PC-9 (cell line): ENCODE data around the gene CDCA7. TPM values are rescaled to one million over a fixed set of nuclear protein-coding genes. Genes with fewer than 3 reads are reported as not detected.

Experiments used
- BruUV-seq: library from RNA; stranded (reverse); fragments of 400-500 nt; replicated peaks from 2 replicates; lab custom pipeline; 2021; lab: Mats Ljungman, UMichigan
- CTCF ChIA-PET: fragments of 300-600 bp; sonication (Branson Sonifier 250); formaldehyde crosslinking; loops from one replicate; lab custom pipeline; 2022; ENCODE audit warnings: antibody characterized with exemption; lab: Charles Lee
- POLR2A ChIA-PET: fragments of 300-600 bp; sonication (Branson Sonifier 250); formaldehyde crosslinking; loops from one replicate; lab custom pipeline; 2022; ENCODE audit warnings: antibody characterized with exemption; ENCODE audit not compliant: unreplicated experiment; lab: Charles Lee
- DNase-seq, 2 experiments: peaks; one replicate each; pipeline versions ENCODE4 v3.0.0 to v3.0.0-alpha.2; 2015 to 2022; ENCODE audit warnings: mixed read lengths in 1 of 2
- H2AFZ ChIP-seq: fragments of 200-600 bp; sonication (generic); 2 replicates; pipeline ENCODE4 v1.8.1; 2017; ENCODE audit warnings: antibody characterized with exemption
- H3F3A ChIP-seq: fragments of 200-600 bp; sonication (generic); 2 replicates; pipeline ENCODE4 v1.8.1; 2017; ENCODE audit warnings: antibody characterized with exemption, mild to moderate bottlenecking, low read depth; ENCODE audit not compliant: insufficient read depth
- H3K27ac ChIP-seq: fragments of 200-600 bp; sonication (generic); 2 replicates; pipeline ENCODE4 v1.6.1; 2016; ENCODE audit warnings: mixed run types
- H3K27me3 ChIP-seq: fragments of 200-600 bp; sonication (generic); 2 replicates; pipeline ENCODE4 v1.6.1; 2016; ENCODE audit warnings: low read depth, mixed run types; ENCODE audit not compliant: insufficient read depth
- H3K36me3 ChIP-seq: fragments of 200-600 bp; sonication (generic); 2 replicates; pipeline ENCODE4 v1.6.1; 2016; ENCODE audit warnings: low read depth, mixed run types
- H3K4me1 ChIP-seq: fragments of 200-600 bp; sonication (generic); replicated peaks from 2 replicates; pipeline ENCODE4 v1.6.1; 2016; ENCODE audit warnings: mixed run types; ENCODE audit not compliant: insufficient read depth
- H3K4me2 ChIP-seq: fragments of 200-600 bp; sonication (generic); 2 replicates; pipeline ENCODE4 v1.6.1; 2017; ENCODE audit warnings: mixed run types
- H3K4me3 ChIP-seq: fragments of 200-600 bp; sonication (generic); 2 replicates; pipeline ENCODE4 v1.6.1; 2016; ENCODE audit warnings: mixed run types
- H3K79me2 ChIP-seq: fragments of 200-600 bp; sonication (generic); 2 replicates; pipeline ENCODE4 v1.6.1; 2017; ENCODE audit warnings: low read depth, mixed run types
- H3K9me2 ChIP-seq: fragments of 200-600 bp; sonication (generic); 2 replicates; pipeline ENCODE4 v1.8.1; 2017; ENCODE audit warnings: mild to moderate bottlenecking; ENCODE audit not compliant: insufficient read depth
- H3K9me3 ChIP-seq: fragments of 200-600 bp; sonication (generic); 2 replicates; pipeline ENCODE4 v1.8.1; 2016; ENCODE audit warnings: low read depth; ENCODE audit not compliant: insufficient read depth
- H4K20me1 ChIP-seq: fragments of 200-600 bp; sonication (generic); 2 replicates; pipeline ENCODE4 v1.8.1; 2017; ENCODE audit not compliant: insufficient read depth
- EZH2 ChIP-seq: fragments of 200-600 bp; sonication (generic); IDR thresholded peaks from 2 replicates; pipeline ENCODE4 v1.8.0; 2017; ENCODE audit warnings: antibody characterized with exemption, low read depth
- intact Hi-C: fragments of 100-400 bp; cut with micrococcal nuclease; formaldehyde crosslinking; loops from one replicate; pipeline ENCODE4 v1.10.0; 2022; ENCODE audit not compliant: unreplicated experiment
- total RNA-seq: library from RNA; stranded (reverse); gene quantifications from 2 replicates; pipeline ENCODE4 v1.2.3, GENCODE V29; 2021
- TF ChIP-seq, protein P1 (sequence below): fragments of 200-600 bp; sonication (generic); conservative IDR thresholded peaks from 2 replicates; pipeline ENCODE4 v1.6.1; 2017; ENCODE audit warnings: mixed run types, antibody characterized with exemption, mild to moderate bottlenecking, moderate library complexity

The CDCA7 gene
- total RNA-seq, 1 experiment from 2014 or later: 34.2 TPM

DNA sequence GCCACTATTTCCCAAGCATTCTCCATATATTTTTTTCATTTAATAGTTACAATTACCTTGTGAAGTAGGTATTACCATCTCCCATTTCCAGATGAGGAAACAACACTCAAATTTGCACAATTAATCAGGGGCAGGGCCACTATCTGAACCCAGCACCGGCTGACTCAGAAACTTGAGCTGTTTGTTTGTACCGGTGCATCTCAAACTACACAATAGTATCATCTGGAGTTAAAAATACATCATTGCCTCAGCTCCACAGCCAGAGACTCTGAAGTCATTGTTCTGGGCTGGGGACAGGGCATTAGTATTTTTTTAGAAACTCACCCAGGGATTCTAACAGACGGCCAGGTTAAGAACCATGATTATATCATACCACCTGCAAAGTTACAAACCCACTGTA, 55.9 kb downstream of the CDCA7 start:
- Histone ChIP-seq H3K36me3 (no peaks in the 10 kb centered on the region), H3K4me3 (no peak overlapping the region), H3F3A (no peaks in the 10 kb centered on the region), H3K9me2 (no peaks in the 10 kb centered on the region), H4K20me1 (no peaks in the 10 kb centered on the region), H3K4me1 (peaks cover 8% of the 10 kb centered on the region), H3K9me3 (no peaks in the 10 kb centered on the region), H3K27ac (no peak overlapping the region), H3K27me3 (no peaks in the 10 kb centered on the region), H2AFZ (no peak overlapping the region), H3K79me2 (no peaks in the 10 kb centered on the region), H3K4me2 (no peak overlapping the region)
- TF ChIP-seq EZH2: no peak
- DNase-seq: no peak
- no TSS peak for BruUV-seq
- ChIA-PET CTCF (interaction anchor here (0.6 to 0.7 kb wide), 2 partner anchors 8 to 336 kb away, joined by 3 to 4 read pairs; no protein-coding TSS in a partner anchor), POLR2A (no interaction called here)
- intact Hi-C loops: no loop called here

DNA sequence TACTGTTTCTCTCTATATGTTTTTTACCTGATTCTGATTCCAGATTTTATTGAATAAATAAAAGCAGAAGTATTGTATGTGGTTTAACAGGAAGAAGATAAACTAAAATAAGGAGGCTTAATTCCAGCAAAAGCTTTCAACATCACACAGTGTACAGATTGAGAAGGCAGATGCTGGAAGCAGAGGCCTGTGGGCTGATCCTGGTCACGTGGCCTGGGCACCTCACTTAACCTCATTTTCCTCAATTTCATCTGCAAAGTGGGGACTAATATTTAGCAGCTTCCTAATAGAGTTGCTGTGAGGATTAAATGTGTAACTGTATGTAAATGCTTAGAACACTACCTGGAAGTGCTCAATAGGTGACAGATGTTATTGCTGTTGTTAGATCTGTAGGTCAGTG, 58.0 kb downstream of the CDCA7 start:
- Histone ChIP-seq H3K4me1 (peaks cover 8% of the 10 kb centered on the region), H3K4me2 (no peak overlapping the region), H4K20me1 (no peaks in the 10 kb centered on the region), H3K79me2 (no peaks in the 10 kb centered on the region), H3K9me3 (no peaks in the 10 kb centered on the region), H3K27ac (no peak overlapping the region), H3F3A (no peaks in the 10 kb centered on the region), H2AFZ (no peak overlapping the region), H3K9me2 (no peaks in the 10 kb centered on the region), H3K4me3 (no peak overlapping the region), H3K27me3 (no peaks in the 10 kb centered on the region), H3K36me3 (no peaks in the 10 kb centered on the region)
- intact Hi-C loops: no loop called here
- TF ChIP-seq EZH2: no peak
- TF ChIP-seq, protein P1, sequence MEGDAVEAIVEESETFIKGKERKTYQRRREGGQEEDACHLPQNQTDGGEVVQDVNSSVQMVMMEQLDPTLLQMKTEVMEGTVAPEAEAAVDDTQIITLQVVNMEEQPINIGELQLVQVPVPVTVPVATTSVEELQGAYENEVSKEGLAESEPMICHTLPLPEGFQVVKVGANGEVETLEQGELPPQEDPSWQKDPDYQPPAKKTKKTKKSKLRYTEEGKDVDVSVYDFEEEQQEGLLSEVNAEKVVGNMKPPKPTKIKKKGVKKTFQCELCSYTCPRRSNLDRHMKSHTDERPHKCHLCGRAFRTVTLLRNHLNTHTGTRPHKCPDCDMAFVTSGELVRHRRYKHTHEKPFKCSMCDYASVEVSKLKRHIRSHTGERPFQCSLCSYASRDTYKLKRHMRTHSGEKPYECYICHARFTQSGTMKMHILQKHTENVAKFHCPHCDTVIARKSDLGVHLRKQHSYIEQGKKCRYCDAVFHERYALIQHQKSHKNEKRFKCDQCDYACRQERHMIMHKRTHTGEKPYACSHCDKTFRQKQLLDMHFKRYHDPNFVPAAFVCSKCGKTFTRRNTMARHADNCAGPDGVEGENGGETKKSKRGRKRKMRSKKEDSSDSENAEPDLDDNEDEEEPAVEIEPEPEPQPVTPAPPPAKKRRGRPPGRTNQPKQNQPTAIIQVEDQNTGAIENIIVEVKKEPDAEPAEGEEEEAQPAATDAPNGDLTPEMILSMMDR: no peak
- BruUV-seq: no TSS peak
- ChIA-PET POLR2A (interaction anchor here (0.6 kb wide), 1 partner anchor 169 kb away, joined by 3 read pairs; no protein-coding TSS in a partner anchor), CTCF (no interaction called here)
- no peak for DNase-seq

DNA sequence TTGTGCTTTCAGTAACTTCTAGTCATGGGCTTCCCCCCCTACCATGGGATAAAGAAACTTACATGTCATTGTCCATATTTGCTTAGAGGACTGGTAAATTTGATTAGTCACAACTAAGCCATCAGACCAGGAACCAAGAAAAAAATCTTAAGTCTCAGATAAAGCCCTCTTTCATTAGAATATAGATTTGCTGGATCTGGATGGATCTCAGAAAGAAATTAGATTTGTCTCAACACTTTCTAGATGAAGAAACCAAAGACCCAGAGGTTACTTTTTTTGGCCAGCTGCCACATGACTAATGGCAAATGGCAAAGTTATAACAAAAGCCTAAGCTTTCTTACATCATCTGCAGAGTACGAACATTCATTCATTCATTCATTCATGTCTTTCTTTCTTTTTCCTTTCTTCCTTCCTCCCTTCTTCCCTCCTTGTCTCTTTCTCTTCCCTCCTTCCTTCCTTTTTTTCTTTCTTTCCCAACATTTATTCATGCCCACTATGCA, 60.2 kb downstream of the CDCA7 start:
- DNase-seq: peak; percentile 34 to 62
- no TSS peak for BruUV-seq
- no peak for TF ChIP-seq EZH2
- TF ChIP-seq, protein P1: no peak
- Histone ChIP-seq H3K36me3 (no peaks in the 10 kb centered on the region), H4K20me1 (no peaks in the 10 kb centered on the region), H3F3A (no peaks in the 10 kb centered on the region), H3K4me2 (peak overlapping the region; percentile 37; the same call in 1 of the 2 replicates), H3K4me1 (peaks cover 19% of the 10 kb centered on the region), H3K9me3 (0 out of 2 replicates have a peak, but pooled peaks cover 4% of the 10 kb centered on the region), H3K4me3 (no peak overlapping the region), H3K9me2 (no peaks in the 10 kb centered on the region), H3K79me2 (no peaks in the 10 kb centered on the region), H3K27ac (no peak overlapping the region), H2AFZ (no peak overlapping the region), H3K27me3 (no peaks in the 10 kb centered on the region)
- ChIA-PET CTCF (no interaction called here), POLR2A (no interaction called here)
- intact Hi-C loops: no loop called here
